Loucy (cell line): ENCODE results near the gene PDXK.

ENCODE experiments used
- H2AFZ ChIP-seq: fragments of 200-600 bp; sonication (generic); 2 replicates; pipeline ENCODE4 v1.6.0; 2016; ENCODE audit warnings: antibody characterized with exemption, mild to moderate bottlenecking, low read length, moderate library complexity
- H3F3A ChIP-seq: fragments of 200-600 bp; 2 replicates; pipeline ENCODE4 v1.6.0; 2016; ENCODE audit warnings: antibody characterized with exemption, low read depth, mild to moderate bottlenecking
- H3K27me3 ChIP-seq: fragments of 200-600 bp; sonication (generic); 2 replicates; pipeline ENCODE4 v1.6.1; 2014; ENCODE audit warnings: low read length, mild to moderate bottlenecking; ENCODE audit not compliant: insufficient read depth, poor library complexity, severe bottlenecking
- H3K36me3 ChIP-seq: fragments of 200-600 bp; sonication (generic); 2 replicates; pipeline ENCODE4 v1.6.1; 2016; ENCODE audit warnings: low read length; ENCODE audit not compliant: insufficient read depth
- H3K4me1 ChIP-seq: fragments of 200-600 bp; sonication (generic); 2 replicates; pipeline ENCODE4 v1.5.1; 2014; ENCODE audit warnings: low read length, mild to moderate bottlenecking; ENCODE audit not compliant: insufficient read depth, poor library complexity, severe bottlenecking
- H3K4me2 ChIP-seq: fragments of 200-600 bp; sonication (generic); 2 replicates; pipeline ENCODE4 v1.6.0; 2014; ENCODE audit warnings: antibody characterized with exemption, low read length, low read depth, mild to moderate bottlenecking; ENCODE audit not compliant: poor library complexity, severe bottlenecking
- H3K4me3 ChIP-seq: fragments of 200-600 bp; sonication (generic); 2 replicates; pipeline ENCODE4 v1.5.1; 2014; ENCODE audit warnings: low read length, mild to moderate bottlenecking, mixed read lengths; ENCODE audit not compliant: poor library complexity, severe bottlenecking
- H3K79me2 ChIP-seq: fragments of 200-600 bp; sonication (generic); 2 replicates; pipeline ENCODE4 v1.6.1; 2014; ENCODE audit warnings: low read length; ENCODE audit not compliant: insufficient read depth
- H3K9ac ChIP-seq: fragments of 200-600 bp; sonication (generic); 2 replicates; pipeline ENCODE4 v1.6.0; 2014; ENCODE audit warnings: mild to moderate bottlenecking, low read depth, low read length, moderate library complexity; ENCODE audit not compliant: poor library complexity, severe bottlenecking
- H3K9me2 ChIP-seq: fragments of 200-600 bp; sonication (generic); replicated peaks from 2 replicates; pipeline ENCODE4 v1.6.1; 2016; ENCODE audit warnings: low read depth, low read length, mixed read lengths
- H3K9me3 ChIP-seq: fragments of 200-600 bp; sonication (generic); 2 replicates; pipeline ENCODE4 v1.6.1; 2014; ENCODE audit warnings: mild to moderate bottlenecking, antibody characterized with exemption, low read length, low read depth; ENCODE audit not compliant: insufficient read depth
- H4K20me1 ChIP-seq: fragments of 200-600 bp; sonication (generic); 2 replicates; pipeline ENCODE4 v1.6.0; 2014; ENCODE audit warnings: antibody characterized with exemption, low read length, mild to moderate bottlenecking; ENCODE audit not compliant: insufficient read depth, poor library complexity, severe bottlenecking
- CTCF ChIP-seq: fragments of 200-600 bp; sonication (generic); conservative IDR thresholded peaks from 2 replicates; pipeline ENCODE4 v1.5.1; 2014; ENCODE audit warnings: mild to moderate bottlenecking, antibody characterized with exemption, low read length
- EZH2phosphoT487 ChIP-seq: fragments of 200-600 bp; IDR thresholded peaks from 2 replicates; pipeline ENCODE4 v1.6.1; 2018; ENCODE audit warnings: antibody characterized with exemption, mild to moderate bottlenecking, moderate library complexity, borderline replicate concordance

PDXK gene

GRCh38 chr21:43701936-43702784, 16.8 kb upstream of the PDXK start:
- no peak overlapping the region for H2AFZ ChIP-seq
- no peaks in the 10 kb centered on the region for H3K79me2 ChIP-seq
- no peaks in the 10 kb centered on the region for H3K4me1 ChIP-seq
- H3K9me3 ChIP-seq = no peaks in the 10 kb centered on the region
- no peaks in the 10 kb centered on the region for H4K20me1 ChIP-seq
- H3K9ac ChIP-seq = no peak overlapping the region
- H3K27me3 ChIP-seq = no peaks in the 10 kb centered on the region
- H3K36me3 ChIP-seq = no peaks in the 10 kb centered on the region
- H3K4me3 ChIP-seq = no peak overlapping the region
- no peak overlapping the region for H3K4me2 ChIP-seq
- H3F3A ChIP-seq = no peaks in the 10 kb centered on the region
- no peaks in the 10 kb centered on the region for H3K9me2 ChIP-seq
- TF ChIP-seq EZH2phosphoT487 = no peak
- TF ChIP-seq CTCF = no peak

GRCh38 chr21:43702785-43703034, 16.2 kb upstream of the PDXK start:
- no peaks in the 10 kb centered on the region for H3K9me3 ChIP-seq
- H3K36me3 ChIP-seq = no peaks in the 10 kb centered on the region
- no peaks in the 10 kb centered on the region for H4K20me1 ChIP-seq
- H3K9ac ChIP-seq = no peak overlapping the region
- no peaks in the 10 kb centered on the region for H3F3A ChIP-seq
- H3K79me2 ChIP-seq = no peaks in the 10 kb centered on the region
- no peak overlapping the region for H3K4me2 ChIP-seq
- TF ChIP-seq EZH2phosphoT487 (no peak), CTCF (no peak)
- no peaks in the 10 kb centered on the region for H3K4me1 ChIP-seq
- H3K27me3 ChIP-seq = no peaks in the 10 kb centered on the region
- H2AFZ ChIP-seq = no peak overlapping the region
- H3K9me2 ChIP-seq = no peaks in the 10 kb centered on the region
- no peak overlapping the region for H3K4me3 ChIP-seq

- Histone ChIP-seq H3K4me2 (no peak overlapping the region), H3K9me3 (no peaks in the 10 kb centered on the region), H3K36me3 (no peaks in the 10 kb centered on the region), H2AFZ (no peak overlapping the region), H3K4me1 (no peaks in the 10 kb centered on the region), H3K79me2 (no peaks in the 10 kb centered on the region), H4K20me1 (no peaks in the 10 kb centered on the region), H3F3A (no peaks in the 10 kb centered on the region), H3K9ac (no peak overlapping the region), H3K9me2 (no peaks in the 10 kb centered on the region), H3K27me3 (no peaks in the 10 kb centered on the region), H3K4me3 (no peak overlapping the region)
- no peak for TF ChIP-seq CTCF
- TF ChIP-seq EZH2phosphoT487 = no peak
Measured at GRCh38 chr21:43703035-43703880, 15.7 kb upstream of the PDXK start.
